ENCODE data around the gene HENMT1.
A peak's percentile ranks its signal among the peaks of the same experiment; 100 is the strongest.
"Not testable (repeated sequence)": the region's sequence is repeated elsewhere in the genome, so short reads cannot be mapped to it uniquely, and the experiment has no call there.

HENMT1 gene

GRCh38 chr1:108661030-108661609 lies at the start of gene HENMT1:
HENMT1 (minus strand) TSS chr1:108661093; CDS start chr1:108659884, 1,209 bp downstream.
- Histone ChIP-seq H3K4me3 (ENCODE audit: low read depth, low read length) (peak within 1 kb of the TSS; percentile 68), H3K36me3 (ENCODE audit: control insufficient read depth, insufficient read depth, low read length) (no peaks in the 10 kb centered on the region), H3K9ac (ENCODE audit: low read length) (peak within 1 kb of the TSS; percentile 82), H3K27ac (ENCODE audit: low read depth, low read length) (peak within 1 kb of the TSS; percentile 72; the same call in 1 of the 2 replicates), H3K27me3 (ENCODE audit: control insufficient read depth, insufficient read depth, low read length) (peaks cover 25% of the 10 kb centered on the region), H3K4me1 (ENCODE audit: control insufficient read depth, insufficient read depth, low read length) (peaks cover 4% of the 10 kb centered on the region; the same call in 1 of the 2 replicates), H3K9me3 (ENCODE audit: control insufficient read depth, insufficient read depth, low read depth, low read length) (no peaks in the 10 kb centered on the region)

GRCh38 chr1:108708691-108709660 lies 48.1 kb upstream of the HENMT1 start:
- H3K27me3 ChIP-seq (ENCODE audit: control insufficient read depth, insufficient read depth, low read length), result no peaks in the 10 kb centered on the region
- H3K9me3 ChIP-seq (ENCODE audit: control insufficient read depth, insufficient read depth, low read depth, low read length), result no peaks in the 10 kb centered on the region
- H3K36me3 ChIP-seq (ENCODE audit: control insufficient read depth, insufficient read depth, low read length), result no peaks in the 10 kb centered on the region
- no peak overlapping the region for H3K4me3 ChIP-seq (ENCODE audit: low read depth, low read length)
- no peak overlapping the region for H3K9ac ChIP-seq (ENCODE audit: low read length)
- H3K27ac ChIP-seq (ENCODE audit: low read depth, low read length), result no peak overlapping the region
- H3K4me1 ChIP-seq (ENCODE audit: control insufficient read depth, insufficient read depth, low read length), result no peaks in the 10 kb centered on the region

- Histone ChIP-seq H3K27ac (ENCODE audit: low read depth, low read length) (no peak overlapping the region), H3K4me1 (ENCODE audit: control insufficient read depth, insufficient read depth, low read length) (no peaks in the 10 kb centered on the region), H3K9me3 (ENCODE audit: control insufficient read depth, insufficient read depth, low read depth, low read length) (no peaks in the 10 kb centered on the region), H3K27me3 (ENCODE audit: control insufficient read depth, insufficient read depth, low read length) (no peaks in the 10 kb centered on the region), H3K4me3 (ENCODE audit: low read depth, low read length) (no peak overlapping the region), H3K9ac (ENCODE audit: low read length) (no peak overlapping the region), H3K36me3 (ENCODE audit: control insufficient read depth, insufficient read depth, low read length) (peaks cover 3% of the 10 kb centered on the region)
Observed at GRCh38 chr1:108706643-108707042, 45.8 kb upstream of the HENMT1 start.

DNA sequence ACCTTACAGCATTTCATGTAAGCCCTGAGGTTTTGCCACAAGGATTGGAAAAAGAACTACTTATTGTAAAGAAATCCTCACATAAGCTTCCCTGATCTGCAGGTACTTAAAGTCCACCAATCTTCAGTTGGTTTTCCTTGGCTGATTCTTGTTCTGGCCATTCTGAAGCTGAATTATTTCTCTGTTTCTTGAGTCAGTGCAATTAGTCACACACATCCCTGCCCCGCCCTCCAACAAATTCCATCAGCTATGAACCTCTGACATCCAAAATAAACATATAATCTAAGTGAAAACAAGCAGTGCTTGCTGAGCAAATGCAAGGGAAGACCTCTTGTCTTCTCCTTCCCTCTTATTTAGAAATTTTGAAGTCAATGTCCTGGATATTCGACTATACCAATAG lies 43.6 kb upstream of the HENMT1 start:
- Histone ChIP-seq H3K9me3 (ENCODE audit: control insufficient read depth, insufficient read depth, low read depth, low read length) (no peaks in the 10 kb centered on the region), H3K9ac (ENCODE audit: low read length) (no peak overlapping the region), H3K4me1 (ENCODE audit: control insufficient read depth, insufficient read depth, low read length) (no peaks in the 10 kb centered on the region), H3K27ac (ENCODE audit: low read depth, low read length) (no peak overlapping the region), H3K27me3 (ENCODE audit: control insufficient read depth, insufficient read depth, low read length) (no peaks in the 10 kb centered on the region), H3K36me3 (ENCODE audit: control insufficient read depth, insufficient read depth, low read length) (peaks cover 24% of the 10 kb centered on the region), H3K4me3 (ENCODE audit: low read depth, low read length) (no peak overlapping the region)

DNA sequence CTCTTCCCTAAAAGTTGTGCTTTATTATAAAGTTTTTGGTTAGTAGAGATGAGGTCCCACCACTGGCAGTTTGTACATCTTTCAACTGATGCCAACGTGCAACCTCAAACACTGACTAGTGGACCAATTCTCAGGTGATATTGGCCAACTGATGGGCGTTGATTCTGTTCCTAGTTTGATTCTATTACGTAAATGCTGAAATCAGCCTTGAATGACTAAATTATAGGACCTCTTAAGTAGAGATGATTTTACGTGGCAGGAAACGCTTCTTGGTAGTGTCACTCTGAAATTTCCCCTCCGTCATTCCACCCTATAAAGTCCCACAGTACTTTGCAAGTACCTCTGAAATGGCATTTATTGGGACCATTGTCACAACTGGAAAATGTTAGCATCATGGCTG lies 43.0 kb upstream of the HENMT1 start:
- Histone ChIP-seq H3K4me1 (ENCODE audit: control insufficient read depth, insufficient read depth, low read length) (no peaks in the 10 kb centered on the region), H3K27ac (ENCODE audit: low read depth, low read length) (no peak overlapping the region), H3K27me3 (ENCODE audit: control insufficient read depth, insufficient read depth, low read length) (no peaks in the 10 kb centered on the region), H3K4me3 (ENCODE audit: low read depth, low read length) (no peak overlapping the region), H3K9ac (ENCODE audit: low read length) (no peak overlapping the region), H3K9me3 (ENCODE audit: control insufficient read depth, insufficient read depth, low read depth, low read length) (no peaks in the 10 kb centered on the region), H3K36me3 (ENCODE audit: control insufficient read depth, insufficient read depth, low read length) (peaks cover 30% of the 10 kb centered on the region)

- H3K9ac ChIP-seq (ENCODE audit: low read length); H3K4me3 ChIP-seq (ENCODE audit: low read depth, low read length); H3K4me1 ChIP-seq (ENCODE audit: control insufficient read depth, insufficient read depth, low read length); H3K27ac ChIP-seq (ENCODE audit: low read depth, low read length); H3K9me3 ChIP-seq (ENCODE audit: control insufficient read depth, insufficient read depth, low read depth, low read length); H3K27me3 ChIP-seq (ENCODE audit: control insufficient read depth, insufficient read depth, low read length): not testable (repeated sequence)
- peaks cover 48% of the 10 kb centered on the region for H3K36me3 ChIP-seq (ENCODE audit: control insufficient read depth, insufficient read depth, low read length)
Observed at GRCh38 chr1:108702109-108702508, 41.2 kb upstream of the HENMT1 start.

- Histone ChIP-seq H3K27me3 (ENCODE audit: control insufficient read depth, insufficient read depth, low read length) (no peaks in the 10 kb centered on the region), H3K27ac (ENCODE audit: low read depth, low read length) (no peak overlapping the region), H3K4me3 (ENCODE audit: low read depth, low read length) (no peak overlapping the region), H3K4me1 (ENCODE audit: control insufficient read depth, insufficient read depth, low read length) (no peaks in the 10 kb centered on the region), H3K36me3 (ENCODE audit: control insufficient read depth, insufficient read depth, low read length) (peaks cover 56% of the 10 kb centered on the region), H3K9ac (ENCODE audit: low read length) (no peak overlapping the region), H3K9me3 (ENCODE audit: control insufficient read depth, insufficient read depth, low read depth, low read length) (no peaks in the 10 kb centered on the region)
Observed at GRCh38 chr1:108701176-108701849, 40.4 kb upstream of the HENMT1 start.

DNA sequence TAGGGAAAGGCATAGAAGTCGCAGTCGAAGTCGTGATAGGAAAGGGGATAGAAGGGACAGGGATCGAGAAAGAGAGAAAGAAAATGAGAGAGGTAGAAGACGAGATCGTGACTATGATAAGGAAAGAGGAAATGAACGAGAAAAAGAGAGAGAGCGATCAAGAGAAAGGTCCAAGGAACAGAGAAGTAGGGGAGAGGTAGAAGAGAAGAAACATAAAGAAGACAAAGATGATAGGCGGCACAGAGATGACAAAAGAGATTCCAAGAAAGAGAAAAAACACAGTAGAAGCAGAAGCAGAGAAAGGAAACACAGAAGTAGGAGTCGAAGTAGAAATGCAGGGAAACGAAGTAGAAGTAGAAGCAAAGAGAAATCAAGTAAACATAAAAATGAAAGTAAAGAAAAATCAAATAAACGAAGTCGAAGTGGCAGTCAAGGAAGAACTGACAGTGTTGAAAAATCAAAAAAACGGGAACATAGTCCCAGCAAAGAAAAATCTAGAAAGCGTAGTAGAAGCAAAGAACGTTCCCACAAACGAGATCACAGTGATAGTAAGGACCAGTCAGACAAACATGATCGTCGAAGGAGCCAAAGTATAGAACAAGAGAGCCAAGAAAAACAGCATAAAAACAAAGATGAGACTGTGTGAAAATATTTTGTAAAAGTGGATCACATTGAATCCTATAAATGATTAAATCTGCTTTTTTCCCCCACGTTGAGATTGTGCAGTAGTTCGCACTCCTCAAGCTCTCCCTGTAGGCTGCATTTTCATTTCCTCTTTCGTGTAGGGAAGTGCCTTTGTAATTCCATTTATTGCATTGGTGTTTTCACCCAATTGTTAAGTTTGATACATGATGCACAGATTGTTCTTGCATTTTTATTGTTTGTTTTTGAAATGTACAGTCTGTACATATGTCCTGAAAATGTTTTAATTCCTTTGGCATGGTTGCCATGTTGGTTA lies 38.8 kb upstream of the HENMT1 start:
- Histone ChIP-seq H3K9ac (ENCODE audit: low read length) (no peak overlapping the region), H3K36me3 (ENCODE audit: control insufficient read depth, insufficient read depth, low read length) (peaks cover 68% of the 10 kb centered on the region), H3K4me3 (ENCODE audit: low read depth, low read length) (no peak overlapping the region), H3K27me3 (ENCODE audit: control insufficient read depth, insufficient read depth, low read length) (no peaks in the 10 kb centered on the region), H3K27ac (ENCODE audit: low read depth, low read length) (no peak overlapping the region), H3K4me1 (ENCODE audit: control insufficient read depth, insufficient read depth, low read length) (no peaks in the 10 kb centered on the region), H3K9me3 (ENCODE audit: control insufficient read depth, insufficient read depth, low read depth, low read length) (no peaks in the 10 kb centered on the region)

DNA sequence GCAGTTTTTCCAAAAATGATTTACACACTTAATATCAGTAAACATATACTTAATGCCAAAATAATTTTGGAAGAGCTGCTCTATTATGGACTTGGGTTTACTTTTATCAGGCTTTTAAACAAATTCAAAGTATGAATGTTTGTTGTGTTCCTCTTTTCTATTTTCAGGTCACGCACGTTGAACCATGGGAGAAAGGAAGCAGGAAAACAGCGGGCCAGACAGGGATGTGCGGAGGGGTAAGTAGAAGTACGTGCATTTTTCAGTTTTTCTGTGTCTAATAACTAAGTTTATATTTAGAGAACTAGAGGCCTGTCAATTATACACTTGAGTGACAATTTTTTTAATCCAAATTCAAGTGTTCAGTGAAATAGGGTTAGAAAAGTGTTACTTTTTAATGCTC lies 34.6 kb upstream of the HENMT1 start:
- peaks cover 57% of the 10 kb centered on the region for H3K36me3 ChIP-seq (ENCODE audit: control insufficient read depth, insufficient read depth, low read length)
- H3K27me3 ChIP-seq (ENCODE audit: control insufficient read depth, insufficient read depth, low read length), result no peaks in the 10 kb centered on the region
- H3K27ac ChIP-seq (ENCODE audit: low read depth, low read length), result no peak overlapping the region
- H3K9me3 ChIP-seq (ENCODE audit: control insufficient read depth, insufficient read depth, low read depth, low read length), result no peaks in the 10 kb centered on the region
- no peak overlapping the region for H3K9ac ChIP-seq (ENCODE audit: low read length)
- H3K4me1 ChIP-seq (ENCODE audit: control insufficient read depth, insufficient read depth, low read length), result no peaks in the 10 kb centered on the region
- no peak overlapping the region for H3K4me3 ChIP-seq (ENCODE audit: low read depth, low read length)
